CD14-positive monocyte (primary cell): ENCODE measurements around the gene RPL23. TPM values are rescaled to one million over a fixed set of nuclear protein-coding genes. Genes with fewer than 3 reads are reported as not detected.

Experiments
- DNase-seq, 3 donors: peaks; one replicate each; pipeline ENCODE4 v3.0.0-alpha.2; 2011 to 2022
- H2AFZ ChIP-seq: 2 replicates; pipeline ENCODE4 v1.6.0; 2012; ENCODE audit warnings: mild to moderate bottlenecking, low read depth, low read length, inconsistent platforms; ENCODE audit not compliant: insufficient read depth, poor library complexity, severe bottlenecking
- H3K27ac ChIP-seq, 2 donors: 1 replicate in 1 of 2; 2 replicates in 1 of 2; pipeline ENCODE4 v1.5.1; 2012 to 2013; ENCODE audit warnings: low read length in 2 of 2, control low read depth in 1 of 2, inconsistent platforms in 1 of 2, low read depth in 1 of 2, mild to moderate bottlenecking in 1 of 2
- H3K27me3 ChIP-seq, 2 donors: one replicate each; pipeline versions ENCODE4 v1.6.0 to v1.6.1; 2011 to 2013; ENCODE audit warnings: low read length in 2 of 2; ENCODE audit not compliant: control insufficient read depth in 2 of 2, insufficient read depth in 2 of 2
- H3K36me3 ChIP-seq, 2 donors: replicated peaks in 1 of 2; 1 replicate in 1 of 2; 2 replicates in 1 of 2; pipeline versions ENCODE4 v1.5.1 to v1.6.1; 2012 to 2013; ENCODE audit warnings: low read length in 2 of 2, control low read depth in 1 of 2, inconsistent platforms in 1 of 2, mild to moderate bottlenecking in 1 of 2; ENCODE audit not compliant: insufficient read depth in 2 of 2, control insufficient read depth in 1 of 2
- H3K4me1 ChIP-seq, 2 donors: 1 replicate in 1 of 2; 2 replicates in 1 of 2; pipeline versions ENCODE4 v1.5.1 to v1.6.1; 2012 to 2013; ENCODE audit warnings: low read length in 2 of 2, control low read depth in 1 of 2, inconsistent platforms in 1 of 2, mild to moderate bottlenecking in 1 of 2, moderate library complexity in 1 of 2; ENCODE audit not compliant: insufficient read depth in 2 of 2, control insufficient read depth in 1 of 2
- H3K4me2 ChIP-seq: replicated peaks from 2 replicates; pipeline ENCODE3; 2012; ENCODE audit warnings: low read length, moderate library complexity, mild to moderate bottlenecking; ENCODE audit not compliant: poor library complexity, severe bottlenecking; ENCODE audit errors: extremely low read depth
- H3K4me3 ChIP-seq, 3 experiments: fragments of 200-600 bp in 1 of 3; sonication (generic) in 1 of 3; replicated peaks in 1 of 3; 1 replicate in 2 of 3; 2 replicates in 1 of 3; pipeline ENCODE4 v1.5.1; 2011 to 2013; ENCODE audit warnings: low read length in 3 of 3, mild to moderate bottlenecking in 3 of 3, control low read depth in 2 of 3, low read depth in 2 of 3, inconsistent platforms in 1 of 3, moderate library complexity in 1 of 3
- H3K79me2 ChIP-seq: 2 replicates; pipeline ENCODE4 v1.6.0; 2012; ENCODE audit warnings: mild to moderate bottlenecking, control low read depth, inconsistent platforms, low read length, moderate library complexity; ENCODE audit not compliant: insufficient read depth
- H3K9ac ChIP-seq: 2 replicates; pipeline ENCODE4 v1.6.0; 2017; ENCODE audit warnings: low read length, mild to moderate bottlenecking; ENCODE audit not compliant: insufficient read depth, poor library complexity, severe bottlenecking
- H3K9me3 ChIP-seq, 2 donors: replicated peaks in 1 of 2; 1 replicate in 1 of 2; 2 replicates in 1 of 2; pipeline versions ENCODE4 v1.5.1 to v1.6.1; 2012 to 2013; ENCODE audit warnings: low read length in 2 of 2, control low read depth in 1 of 2; ENCODE audit not compliant: control insufficient read depth in 1 of 2, insufficient read depth in 1 of 2
- H4K20me1 ChIP-seq: 2 replicates; pipeline ENCODE4 v1.6.0; 2012; ENCODE audit warnings: mild to moderate bottlenecking, low read length, control low read depth, moderate library complexity; ENCODE audit not compliant: insufficient read depth
- H3K27ac Mint-ChIP-seq, 7 donors: one replicate each; pipeline ENCODE4 v1.8.0; 2020; ENCODE audit warnings: mild to moderate bottlenecking in 7 of 7, mixed read lengths in 7 of 7, moderate library complexity in 6 of 7, inconsistent platforms in 2 of 7
- H3K27me3 Mint-ChIP-seq, 3 donors: one replicate each; pipeline ENCODE4 v1.8.0; 2021 to 2022; ENCODE audit warnings: low read depth in 3 of 3, mild to moderate bottlenecking in 3 of 3, mixed read lengths in 3 of 3, moderate library complexity in 3 of 3, inconsistent platforms in 1 of 3
- H3K36me3 Mint-ChIP-seq, 2 donors: one replicate each; pipeline ENCODE4 v1.8.0; 2020; ENCODE audit warnings: mixed read lengths in 2 of 2, inconsistent platforms in 1 of 2, mild to moderate bottlenecking in 1 of 2
- H3K4me1 Mint-ChIP-seq: one replicate; pipeline ENCODE4 v1.8.0; 2020; ENCODE audit warnings: mild to moderate bottlenecking, mixed read lengths
- H3K4me3 Mint-ChIP-seq, 2 donors: one replicate each; pipeline ENCODE4 v1.8.0; 2020; ENCODE audit warnings: mild to moderate bottlenecking in 2 of 2, mixed read lengths in 2 of 2, moderate library complexity in 1 of 2
- H3K9me3 Mint-ChIP-seq, 7 donors: one replicate each; pipeline ENCODE4 v1.8.0; 2020 to 2022; ENCODE audit warnings: mixed read lengths in 7 of 7, mild to moderate bottlenecking in 6 of 7, moderate library complexity in 6 of 7, inconsistent platforms in 2 of 7
- CTCF ChIP-seq: fragments of 200-600 bp; IDR thresholded peaks from one replicate; pipeline ENCODE4 v1.8.0; 2022; ENCODE audit warnings: antibody characterized with exemption, mild to moderate bottlenecking
- WGBS: methylation state at CpG from one replicate; pipeline ENCODE4 v1.1.5; 2013; ENCODE audit warnings: missing lambda C conversion rate; ENCODE audit not compliant: insufficient coverage; 5-methylcytosine and 5-hydroxymethylcytosine counted together
- intact Hi-C, 2 donors: fragments of 100-400 bp; cut with micrococcal nuclease; formaldehyde crosslinking; loops; one replicate each; pipeline versions ENCODE4 v1.15.0 to v1.15.1; 2023
- polyA plus RNA-seq, 3 donors: library from polyadenylated mRNA; depleted of rRNA in 1 of 3; unstranded in 2 of 3; stranded (reverse) in 1 of 3; fragments of 300-500 nt in 2 of 3; fragments of >200 nt in 1 of 3; fragmentation: Illumina TruSeq in 2 of 3; gene quantifications; 1 replicate in 2 of 3; 2 replicates in 1 of 3; pipeline ENCODE4 v1.2.3, GENCODE V29; 2012 to 2021

The RPL23 gene
- polyA plus RNA-seq, 3 donors, result 561 to 1,701 (median 618) TPM

GRCh38 chr17:38883592-38884526 is 30.3 kb upstream of the RPL23 start:
- Mint-ChIP-seq H3K27me3 (peaks cover 0 to 2% (median 2%) of the 10 kb centered on the region in 3 donors), H3K36me3 (peaks cover 71 to 89% of the 10 kb centered on the region in 2 donors), H3K9me3 (no peaks in the 10 kb centered on the region), H3K4me3 (peak overlapping the region; percentile 68 to 69), H3K4me1 (peaks cover 65% of the 10 kb centered on the region), H3K27ac (peak overlapping the region; percentile 81 to 95 (median 94))
- peak in 2 of 3 donors; percentile 25 to 41 for DNase-seq
- H2AFZ ChIP-seq, result no peak overlapping the region
- peaks cover 55 to 82% of the 10 kb centered on the region in 2 donors for H3K36me3 ChIP-seq
- H3K4me1 ChIP-seq, result peaks cover 61 to 63% of the 10 kb centered on the region in 2 donors
- peaks cover 100% of the 10 kb centered on the region for H3K79me2 ChIP-seq
- peak overlapping the region in 1 of 3 experiments; percentile 51 for H3K4me3 ChIP-seq
- 0% methylated on average over 1 of the region's 19 CpGs for WGBS
- peak overlapping the region; percentile 65 for H3K4me2 ChIP-seq
- intact Hi-C loops, result loop anchor here in 1 of 2 donors (5.0 kb wide), 1 partner anchor 43 kb away; the partner anchor contains the start of gene LASP1NB
- peak overlapping the region; percentile 72 to 74 for H3K27ac ChIP-seq
- peak; percentile 35 for TF ChIP-seq CTCF
- H3K27me3 ChIP-seq, result no peaks in the 10 kb centered on the region
- H3K9ac ChIP-seq, result peak overlapping the region; percentile 48
- H3K9me3 ChIP-seq, result no peaks in the 10 kb centered on the region
- peaks cover 100% of the 10 kb centered on the region for H4K20me1 ChIP-seq

GRCh38 chr17:38882870-38883269 is 29.3 kb upstream of the RPL23 start:
- intact Hi-C loops, result loop anchor here in 1 of 2 donors (5.0 kb wide), 1 partner anchor 44 kb away; the partner anchor contains the start of gene LASP1NB
- peaks cover 59 to 82% of the 10 kb centered on the region in 2 donors for H3K36me3 ChIP-seq
- H3K4me1 ChIP-seq, result peaks cover 63 to 69% of the 10 kb centered on the region in 2 donors
- WGBS, result no CpG with 5 or more reads among the region's 2 CpGs
- H3K79me2 ChIP-seq, result peaks cover 100% of the 10 kb centered on the region
- H2AFZ ChIP-seq, result no peak overlapping the region
- no peak for TF ChIP-seq CTCF
- Mint-ChIP-seq H3K36me3 (peaks cover 75 to 89% of the 10 kb centered on the region in 2 donors), H3K4me3 (no peak overlapping the region), H3K27ac (peak overlapping the region; percentile 81 to 94 (median 92)), H3K4me1 (peaks cover 72% of the 10 kb centered on the region), H3K9me3 (no peaks in the 10 kb centered on the region), H3K27me3 (peaks cover 0 to 2% (median 2%) of the 10 kb centered on the region in 3 donors)
- no peaks in the 10 kb centered on the region for H3K27me3 ChIP-seq
- peak overlapping the region; percentile 65 for H3K4me2 ChIP-seq
- no peak for DNase-seq
- peak overlapping the region; percentile 72 to 74 for H3K27ac ChIP-seq
- peaks cover 100% of the 10 kb centered on the region for H4K20me1 ChIP-seq
- no peaks in the 10 kb centered on the region for H3K9me3 ChIP-seq
- H3K4me3 ChIP-seq, result no peak overlapping the region
- no peak overlapping the region for H3K9ac ChIP-seq
